ENCODE results near the gene ZNF91.

GRCh38 chr19:23343434-23344010 lies 51.7 kb downstream of the ZNF91 start:
- no peak for TF ChIP-seq CTCF (conservative IDR thresholded peaks at IDR 0.05 in 1 of 2, IDR thresholded peaks at IDR 0.05 in 1 of 2; ENCODE audit: low read depth in 1 of 2, low read length in 2 of 2)
- TF ChIP-seq EZH2 (IDR thresholded peaks at IDR 0.05; ENCODE audit: low read length, missing control alignments) = no peak

Data from fibroblast of lung (primary cell).